ENCODE data around the gene ZC3H13. TPM values are rescaled to one million over a fixed set of nuclear protein-coding genes. Genes with fewer than 3 reads are reported as not detected.

Gene ZC3H13
- total RNA-seq, 1 donor from 2014 or later, result 52.0 TPM

DNA sequence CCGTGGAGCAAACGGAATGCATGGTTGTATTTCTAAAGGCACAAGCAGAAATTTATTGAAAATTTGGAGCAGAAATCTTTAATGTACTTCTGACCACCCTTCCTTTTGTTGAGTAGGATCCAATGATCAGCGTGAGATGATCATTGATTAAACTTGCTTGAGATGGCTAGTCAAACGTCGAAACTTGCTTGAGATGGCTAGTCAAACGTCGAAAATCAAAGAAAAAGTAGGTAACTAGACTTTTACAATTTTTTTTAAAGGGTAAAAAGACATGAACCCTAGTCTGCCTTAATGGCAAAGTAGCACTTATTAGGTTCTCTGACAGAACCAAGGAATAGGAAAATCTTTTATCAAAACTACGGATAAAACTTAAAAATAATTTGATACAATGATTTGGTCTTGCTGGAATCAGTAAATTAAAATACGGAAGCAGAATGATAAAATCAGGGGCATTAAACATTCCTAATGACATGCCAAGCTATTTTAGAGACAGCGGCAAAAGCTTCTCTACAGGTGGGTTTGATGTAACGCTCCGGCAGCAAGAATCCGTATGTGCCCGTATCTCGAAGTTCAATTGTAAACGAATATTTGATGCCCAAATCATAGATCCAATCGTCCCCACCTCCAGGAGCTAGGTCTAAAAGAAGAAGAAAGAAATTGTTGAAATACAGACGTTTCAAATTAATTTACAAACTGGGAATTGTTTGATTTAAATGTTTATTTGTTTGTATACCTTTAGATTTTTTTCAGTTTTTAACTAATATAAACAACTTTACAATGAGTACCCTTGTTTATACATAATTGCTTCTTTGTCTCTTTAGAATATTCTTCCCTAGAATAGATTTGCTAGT is 841 bp upstream of the ZC3H13 start:
- DNase-seq (no peak), ATAC-seq (no peak)
- H3K36me3 ChIP-seq, result no peaks in the 10 kb centered on the region
- TF ChIP-seq, protein P1, sequence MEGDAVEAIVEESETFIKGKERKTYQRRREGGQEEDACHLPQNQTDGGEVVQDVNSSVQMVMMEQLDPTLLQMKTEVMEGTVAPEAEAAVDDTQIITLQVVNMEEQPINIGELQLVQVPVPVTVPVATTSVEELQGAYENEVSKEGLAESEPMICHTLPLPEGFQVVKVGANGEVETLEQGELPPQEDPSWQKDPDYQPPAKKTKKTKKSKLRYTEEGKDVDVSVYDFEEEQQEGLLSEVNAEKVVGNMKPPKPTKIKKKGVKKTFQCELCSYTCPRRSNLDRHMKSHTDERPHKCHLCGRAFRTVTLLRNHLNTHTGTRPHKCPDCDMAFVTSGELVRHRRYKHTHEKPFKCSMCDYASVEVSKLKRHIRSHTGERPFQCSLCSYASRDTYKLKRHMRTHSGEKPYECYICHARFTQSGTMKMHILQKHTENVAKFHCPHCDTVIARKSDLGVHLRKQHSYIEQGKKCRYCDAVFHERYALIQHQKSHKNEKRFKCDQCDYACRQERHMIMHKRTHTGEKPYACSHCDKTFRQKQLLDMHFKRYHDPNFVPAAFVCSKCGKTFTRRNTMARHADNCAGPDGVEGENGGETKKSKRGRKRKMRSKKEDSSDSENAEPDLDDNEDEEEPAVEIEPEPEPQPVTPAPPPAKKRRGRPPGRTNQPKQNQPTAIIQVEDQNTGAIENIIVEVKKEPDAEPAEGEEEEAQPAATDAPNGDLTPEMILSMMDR (IDR thresholded peaks at IDR 0.05), result no peak
- intact Hi-C loops (cut with DNase I), result no loop called here
- no peaks in the 10 kb centered on the region for H3K27me3 ChIP-seq (ENCODE audit: low read depth)
- H3K27ac ChIP-seq, result peak overlapping the region; percentile 95
- peaks cover 30% of the 10 kb centered on the region for H3K4me1 ChIP-seq
- peak overlapping the region; percentile 79 for H3K4me3 ChIP-seq
- H3K9me3 ChIP-seq, result no peaks in the 10 kb centered on the region

GRCh38 chr13:46051968-46052318 is 603 bp downstream of the ZC3H13 start:
- DNase-seq (no peak), ATAC-seq (peak; percentile 39 to 47)
- Histone ChIP-seq H3K27ac (peak overlapping the region; percentile 95), H3K36me3 (no peaks in the 10 kb centered on the region), H3K9me3 (no peaks in the 10 kb centered on the region), H3K4me1 (peaks cover 30% of the 10 kb centered on the region), H3K4me3 (peak overlapping the region; percentile 79), H3K27me3 (ENCODE audit: low read depth) (no peaks in the 10 kb centered on the region)
- intact Hi-C loops (cut with DNase I), result no loop called here
- TF ChIP-seq, protein P1 (IDR thresholded peaks at IDR 0.05), result no peak

DNA sequence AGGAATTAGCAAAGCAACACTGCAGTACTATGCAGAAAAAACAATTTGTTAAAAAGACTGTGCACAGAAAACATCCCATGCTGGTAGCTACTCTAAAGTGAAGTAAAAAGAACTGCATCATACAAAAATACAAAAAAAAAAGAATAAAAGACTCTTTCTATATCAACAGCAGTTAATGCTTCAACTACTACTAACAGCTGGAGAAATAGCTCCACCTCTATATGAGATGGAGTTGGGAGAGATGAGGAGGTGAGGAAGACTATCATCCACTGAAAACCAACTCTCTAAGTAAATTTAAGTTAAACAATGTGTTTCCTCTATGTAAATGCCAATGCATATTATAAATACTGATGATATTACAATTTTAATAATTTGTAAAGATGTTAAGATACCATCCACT is 1.8 kb downstream of the ZC3H13 start:
- intact Hi-C loops (cut with DNase I), result no loop called here
- Histone ChIP-seq H3K4me3 (peak overlapping the region; percentile 79), H3K27ac (no peak overlapping the region), H3K4me1 (peaks cover 30% of the 10 kb centered on the region), H3K9me3 (no peaks in the 10 kb centered on the region), H3K27me3 (ENCODE audit: low read depth) (no peaks in the 10 kb centered on the region), H3K36me3 (no peaks in the 10 kb centered on the region)
- no peak for DNase-seq
- TF ChIP-seq, protein P1 (IDR thresholded peaks at IDR 0.05), result no peak
- ATAC-seq, result no peak

GRCh38 chr13:46045424-46045823 is 7.1 kb downstream of the ZC3H13 start:
- TF ChIP-seq, protein P1 (IDR thresholded peaks at IDR 0.05), result no peak
- Histone ChIP-seq H3K27ac (no peak overlapping the region), H3K27me3 (ENCODE audit: low read depth) (no peaks in the 10 kb centered on the region), H3K4me3 (no peak overlapping the region), H3K36me3 (peaks cover 24% of the 10 kb centered on the region), H3K9me3 (no peaks in the 10 kb centered on the region), H3K4me1 (peaks cover 8% of the 10 kb centered on the region)
- ATAC-seq, result no peak
- DNase-seq, result no peak
- intact Hi-C loops (cut with DNase I), result no loop called here

GRCh38 chr13:46043647-46044046 is 8.9 kb downstream of the ZC3H13 start:
- DNase-seq (no peak), ATAC-seq (no peak)
- Histone ChIP-seq H3K27me3 (ENCODE audit: low read depth) (no peaks in the 10 kb centered on the region), H3K27ac (no peak overlapping the region), H3K36me3 (peaks cover 42% of the 10 kb centered on the region), H3K9me3 (no peaks in the 10 kb centered on the region), H3K4me1 (no peaks in the 10 kb centered on the region), H3K4me3 (no peak overlapping the region)
- intact Hi-C loops (cut with DNase I), result no loop called here
- TF ChIP-seq, protein P1 (IDR thresholded peaks at IDR 0.05), result no peak

All from lower lobe of right lung (tissue), 2 donors.